Posterior cingulate gyrus (tissue), 11 donors: ENCODE data around the gene PTGS1.

Source experiments
- DNase-seq, 10 donors: peaks; one replicate each; pipeline versions ENCODE4 v3.0.0 to v3.0.0-alpha.2; 2020 to 2021; ENCODE audit warnings: mixed read lengths in 3 of 10
- intact Hi-C: fragments of 100-400 bp; cut with DNase I; formaldehyde crosslinking; loops from one replicate; pipeline ENCODE4 v1.15.1; 2023

PTGS1 gene

DNA sequence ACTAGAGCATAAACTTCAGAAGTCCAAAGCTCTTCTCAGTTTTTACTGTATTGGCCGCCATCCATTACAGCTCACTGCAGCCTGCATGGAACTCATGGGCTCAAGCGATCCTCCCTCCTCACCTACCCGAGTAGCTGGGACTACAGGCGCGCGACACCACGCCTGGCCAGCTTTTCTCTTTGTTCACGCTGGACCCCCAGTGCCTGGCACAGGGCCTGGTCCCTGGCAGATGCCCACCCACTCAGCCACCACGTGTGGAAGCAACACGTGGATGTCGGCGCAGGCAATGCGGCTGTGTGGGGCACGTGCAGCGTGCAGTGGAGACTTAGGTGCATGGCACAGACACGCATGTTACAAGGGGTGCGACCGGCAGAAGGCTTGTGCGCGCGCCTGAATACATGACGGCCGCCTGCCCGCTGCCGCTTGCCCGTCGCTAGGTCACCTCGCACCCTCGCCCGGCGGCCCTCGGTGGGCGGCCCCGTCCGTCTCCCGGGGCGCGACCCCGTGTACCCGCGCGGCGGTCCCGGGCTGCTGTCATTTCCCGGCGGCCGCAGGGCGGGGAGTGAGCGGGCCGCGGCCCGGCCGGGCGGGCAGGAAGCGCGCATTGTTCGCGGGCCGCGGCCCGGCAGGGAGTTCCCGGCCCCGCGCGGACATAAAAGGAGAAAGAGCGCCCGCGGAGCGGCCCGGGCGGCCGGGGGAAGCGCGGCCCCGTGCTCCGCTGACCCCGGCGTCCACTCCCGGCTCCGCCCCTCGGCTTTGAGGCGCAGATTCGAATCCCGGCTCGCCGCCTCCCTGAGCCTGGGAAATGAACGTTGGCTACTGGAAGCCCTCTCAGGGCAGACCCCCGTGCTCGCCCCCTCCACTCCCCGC is 24.1 kb upstream of the PTGS1 start:
- intact Hi-C loops, result loop anchor here (5.0 kb wide), 1 partner anchor 79 kb away; no protein-coding TSS in a partner anchor
- peak in 6 of 10 donors; percentile 15 to 88 (median 34) for DNase-seq

DNA sequence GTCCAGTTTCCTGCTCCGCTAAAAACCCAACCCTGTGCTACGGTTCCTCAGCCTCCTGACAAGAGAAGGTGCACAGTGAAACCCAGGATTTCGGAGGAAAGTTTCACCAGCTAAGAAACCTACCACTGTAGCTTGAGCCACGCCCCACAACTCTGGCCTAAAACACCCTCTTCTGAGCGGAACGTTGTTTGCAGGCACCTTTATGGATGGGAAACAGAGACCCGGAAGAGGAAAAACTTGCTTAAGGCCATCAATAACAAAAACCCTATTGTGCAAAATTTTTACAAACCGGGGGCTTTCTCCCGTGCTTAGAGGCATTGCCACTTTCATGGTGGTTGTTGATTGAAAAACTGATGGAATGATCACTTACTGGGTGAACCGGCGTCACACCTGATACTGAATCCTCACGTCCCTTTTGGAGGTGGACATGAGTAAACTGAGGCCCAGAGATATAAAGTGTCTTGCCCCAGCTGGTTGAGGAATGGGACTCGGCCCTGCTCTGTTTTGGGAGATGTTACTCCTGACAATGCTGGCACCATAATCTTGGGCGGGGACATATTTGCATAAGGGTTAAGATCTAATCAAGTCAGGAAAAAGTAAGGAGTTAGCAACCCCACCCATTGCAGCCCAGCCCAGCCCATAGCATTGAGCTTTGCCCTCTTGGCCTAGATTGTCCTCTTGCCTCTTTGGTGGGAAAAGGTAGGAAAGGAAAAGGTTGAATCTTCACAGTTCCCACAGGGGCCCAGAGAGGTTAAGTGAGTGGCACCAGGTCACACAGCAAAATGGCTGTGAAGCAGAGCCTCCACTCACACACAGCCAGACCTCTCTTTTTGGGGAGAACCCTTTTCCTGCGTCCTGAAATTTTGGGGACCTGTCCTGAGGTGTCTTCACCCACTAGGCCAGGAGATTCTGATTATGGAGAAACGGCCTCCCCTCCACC is 23.2 kb upstream of the PTGS1 start:
- intact Hi-C loops, result loop anchor here (5.0 kb wide), 1 partner anchor 80 kb away; no protein-coding TSS in a partner anchor
- DNase-seq, result peak in 1 of 10 donors; percentile 62

DNA sequence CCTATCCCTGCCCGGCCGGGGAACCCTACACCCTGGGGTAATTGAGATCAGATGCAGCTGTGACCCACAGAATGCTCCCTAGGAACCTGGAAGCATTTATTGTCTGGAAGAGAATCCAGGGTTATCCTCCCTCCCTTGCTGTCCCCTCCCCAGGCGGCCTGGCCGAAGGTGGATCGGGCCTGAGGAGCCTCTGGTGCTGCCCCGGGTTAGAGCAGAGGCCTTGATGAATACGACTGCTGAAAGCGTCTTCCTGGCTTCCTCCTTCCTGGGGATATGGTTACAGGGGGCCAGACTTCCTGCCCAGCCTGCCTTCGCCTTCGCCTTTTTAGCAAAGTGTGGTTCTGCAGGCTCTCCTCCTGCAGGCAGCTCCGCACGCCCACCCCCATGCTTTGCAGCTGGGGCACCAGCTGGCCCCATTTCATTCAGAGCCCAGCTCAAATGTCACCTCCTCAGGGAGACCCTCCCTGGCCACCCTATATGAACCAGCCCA is 22.5 kb upstream of the PTGS1 start:
- peak in 1 of 10 donors; percentile 55 for DNase-seq
- intact Hi-C loops, result loop anchor here (5.0 kb wide), 1 partner anchor 81 kb away; no protein-coding TSS in a partner anchor

DNA sequence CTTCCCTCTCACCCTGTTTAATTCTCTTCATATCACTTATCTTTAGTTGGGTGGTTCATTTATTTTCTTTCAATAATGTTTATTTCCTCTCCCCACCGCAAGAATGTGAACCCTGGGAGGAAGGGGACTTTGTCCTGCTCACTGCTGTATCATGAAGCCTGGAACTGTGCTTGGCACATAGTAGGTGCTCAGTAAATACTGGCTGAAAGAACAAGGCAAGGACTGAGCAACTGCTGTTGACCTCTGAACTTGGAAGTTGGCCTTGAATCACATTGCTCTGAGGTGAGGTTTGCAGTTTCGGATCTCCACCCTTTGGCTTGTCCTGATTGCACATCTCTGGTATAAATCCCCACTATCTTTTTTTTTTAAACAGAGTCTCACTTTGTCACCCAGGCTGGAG is 22.0 kb upstream of the PTGS1 start:
- no peak for DNase-seq
- intact Hi-C loops, result loop anchor here (5.0 kb wide), 1 partner anchor 81 kb away; no protein-coding TSS in a partner anchor

DNA sequence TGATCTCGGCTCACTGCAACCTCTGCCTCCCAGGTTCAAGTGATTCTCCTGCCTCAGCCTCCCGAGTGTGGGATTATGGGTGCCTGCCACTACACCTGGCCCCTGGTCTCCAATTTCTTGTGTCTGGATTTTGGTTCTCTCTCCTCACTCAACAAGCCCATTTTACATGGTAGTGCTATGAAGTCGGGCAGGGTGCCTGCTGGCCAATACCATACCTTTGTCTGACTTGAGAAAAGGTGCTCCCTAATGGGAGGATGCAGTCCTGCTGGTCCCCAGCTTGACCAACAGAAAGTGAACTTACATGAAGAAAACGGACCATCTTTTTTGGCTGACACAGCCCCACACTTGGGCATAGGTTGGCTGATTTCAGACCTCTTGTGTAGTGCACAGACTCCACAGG is 21.6 kb upstream of the PTGS1 start:
- intact Hi-C loops, result loop anchor here (5.0 kb wide), 1 partner anchor 82 kb away; no protein-coding TSS in a partner anchor
- DNase-seq, result peak in 1 of 10 donors; percentile 65

DNA sequence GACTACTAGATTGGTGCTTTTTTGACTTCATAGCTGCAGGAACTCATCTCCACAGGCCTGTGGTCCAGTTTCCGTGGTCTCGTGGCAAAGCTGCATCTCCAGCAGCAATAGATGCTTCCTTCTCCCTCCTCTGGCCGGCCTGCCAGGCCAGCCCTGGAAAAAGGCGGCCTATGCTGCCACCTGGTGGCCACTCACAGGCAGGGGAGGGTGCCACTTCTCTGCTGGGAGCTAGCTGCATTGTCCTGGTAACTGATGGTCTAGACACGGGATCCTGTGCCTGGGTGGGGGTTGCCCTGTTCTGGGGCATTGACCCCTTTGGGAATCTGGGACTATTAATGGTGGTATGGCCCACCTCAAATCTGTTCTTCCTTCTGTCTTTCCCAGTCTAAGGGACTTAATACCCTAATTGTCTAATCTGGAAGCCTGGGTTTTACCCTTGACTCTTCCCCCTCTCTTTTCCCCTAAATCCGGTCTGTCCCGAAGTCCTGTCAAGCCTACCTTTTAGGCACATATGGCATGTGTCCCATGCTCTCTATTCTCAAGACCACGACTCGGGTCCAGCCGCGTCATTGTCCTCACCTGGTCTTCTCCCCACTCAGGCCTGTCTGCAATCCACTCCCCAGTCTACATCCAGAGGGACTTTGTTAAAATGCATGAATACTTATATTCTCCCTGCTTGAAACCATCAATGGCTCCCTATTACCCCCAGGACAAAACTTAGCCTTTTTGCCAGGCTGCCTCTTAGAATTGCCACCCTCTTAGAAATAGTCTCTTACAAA is 20.1 kb upstream of the PTGS1 start:
- intact Hi-C loops, result loop anchor here (1.0 to 10.0 kb wide), 3 partner anchors 225 to 464 kb away; no protein-coding TSS in a partner anchor
- DNase-seq, result peak; percentile 80 to 99 (median 90)

DNA sequence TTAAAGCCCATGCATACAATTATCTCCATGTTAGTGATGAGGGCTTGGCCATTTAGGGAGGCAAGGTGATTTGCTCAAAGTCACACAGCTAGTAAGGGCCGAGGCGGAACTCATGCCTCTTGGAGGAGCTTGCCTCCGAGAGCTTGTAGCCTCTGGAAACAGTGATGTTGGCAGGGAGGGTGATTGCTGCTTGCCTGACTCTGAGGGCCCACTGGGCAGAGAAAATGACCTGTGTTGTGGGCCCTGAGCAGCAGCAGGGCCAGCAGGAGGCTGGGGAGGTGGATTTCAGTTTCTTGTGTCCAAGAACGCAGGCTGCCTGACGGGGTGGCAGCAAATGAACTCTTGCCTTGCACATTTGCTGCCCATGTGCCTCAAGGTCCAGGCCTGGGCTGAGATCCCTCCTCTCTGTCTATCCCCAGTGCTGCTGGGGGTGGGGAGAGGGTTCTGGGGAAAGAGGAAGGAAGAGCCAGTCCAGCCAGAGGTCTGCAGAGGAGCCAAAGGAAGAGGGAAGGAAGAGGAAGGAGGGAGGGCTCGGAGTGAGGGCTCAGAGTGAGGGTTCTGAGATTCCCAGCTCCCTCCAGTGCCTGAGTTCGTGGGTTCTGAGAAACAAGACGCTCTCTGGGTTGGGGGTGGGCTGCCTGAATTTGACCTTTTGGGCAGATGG is 16.2 kb upstream of the PTGS1 start:
- intact Hi-C loops, result loop anchor here (10.0 kb wide), 1 partner anchor 460 kb away; no protein-coding TSS in a partner anchor
- DNase-seq, result peak in 3 of 10 donors; percentile 16 to 79 (median 57)

DNA sequence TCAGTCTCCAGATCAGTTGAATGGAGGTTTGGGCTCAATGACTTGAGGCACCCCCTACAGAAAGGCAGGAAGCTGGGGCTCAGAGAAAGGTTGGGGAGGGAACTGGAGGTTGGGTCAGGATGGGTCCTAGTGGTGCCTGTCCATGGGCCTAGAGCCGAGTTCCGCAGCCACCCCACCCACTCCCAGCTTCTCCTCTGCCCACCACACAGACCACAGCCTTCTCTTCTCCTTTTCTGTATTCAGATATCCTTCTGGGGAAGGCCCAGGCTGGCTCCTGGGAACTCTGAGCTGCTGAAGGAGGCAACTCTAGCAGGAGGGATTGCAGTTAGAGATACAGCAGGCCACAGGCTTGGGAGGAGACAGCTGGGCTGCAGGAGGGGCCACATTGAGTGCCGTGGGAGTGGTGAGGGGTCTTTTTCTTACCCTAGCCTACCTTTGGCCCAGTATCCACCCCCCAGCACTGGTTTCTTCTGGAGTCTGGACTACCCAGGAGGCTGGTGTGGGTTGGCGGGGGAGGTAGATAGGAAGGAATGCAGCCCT is 15.4 kb upstream of the PTGS1 start:
- peak in 2 of 10 donors; percentile 40 to 64 for DNase-seq
- intact Hi-C loops, result loop anchor here (10.0 kb wide), 1 partner anchor 459 kb away; no protein-coding TSS in a partner anchor

DNA sequence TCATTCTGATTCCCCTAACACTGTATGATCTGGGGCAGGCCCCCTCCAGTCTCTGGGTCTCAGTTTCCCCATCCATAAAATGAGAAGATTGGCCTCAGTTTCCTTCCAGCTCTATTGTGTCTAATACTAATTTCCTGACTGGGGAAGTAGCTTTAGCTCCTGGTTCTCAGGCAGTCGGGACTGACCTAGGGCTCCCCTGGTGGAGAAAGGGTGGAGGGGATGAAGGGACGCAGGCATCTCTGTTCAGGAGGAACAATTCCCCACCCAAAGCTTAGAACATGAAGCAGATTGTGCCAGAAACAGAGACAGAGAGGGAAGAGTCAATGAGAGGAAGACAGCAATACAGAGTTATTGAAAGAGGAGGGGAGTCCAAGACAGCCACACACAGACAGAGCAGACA is 14.2 kb upstream of the PTGS1 start:
- intact Hi-C loops, result loop anchor here (10.0 kb wide), 1 partner anchor 458 kb away; no protein-coding TSS in a partner anchor

DNA sequence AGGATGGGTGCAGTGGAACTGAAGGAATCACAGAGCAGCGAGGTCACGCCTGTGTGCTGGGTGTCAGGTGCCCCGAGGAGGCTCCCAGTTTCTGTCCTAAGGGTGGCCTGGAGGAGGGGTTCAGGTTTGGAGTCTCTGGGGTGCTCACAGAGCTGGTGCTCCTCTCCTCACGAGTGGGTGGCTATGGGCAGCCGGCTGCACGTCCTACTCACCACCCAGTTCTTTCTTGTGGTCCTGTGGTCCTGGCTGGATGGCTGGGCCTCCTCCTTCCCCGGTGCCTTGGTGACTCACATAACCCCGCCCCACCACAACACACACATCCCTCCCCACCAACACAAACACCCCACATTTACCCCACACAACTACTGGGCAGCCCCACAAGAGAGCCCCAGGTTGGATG is 9.9 kb upstream of the PTGS1 start:
- intact Hi-C loops, result loop anchor here (10.0 kb wide), 1 partner anchor 94 kb away; no protein-coding TSS in a partner anchor
- peak in 3 of 10 donors; percentile 48 to 77 (median 52) for DNase-seq

More for the DNA sequence above, 14.2 kb upstream of the PTGS1 start:
- peak in 2 of 10 donors; percentile 20 to 65 for DNase-seq

DNA sequence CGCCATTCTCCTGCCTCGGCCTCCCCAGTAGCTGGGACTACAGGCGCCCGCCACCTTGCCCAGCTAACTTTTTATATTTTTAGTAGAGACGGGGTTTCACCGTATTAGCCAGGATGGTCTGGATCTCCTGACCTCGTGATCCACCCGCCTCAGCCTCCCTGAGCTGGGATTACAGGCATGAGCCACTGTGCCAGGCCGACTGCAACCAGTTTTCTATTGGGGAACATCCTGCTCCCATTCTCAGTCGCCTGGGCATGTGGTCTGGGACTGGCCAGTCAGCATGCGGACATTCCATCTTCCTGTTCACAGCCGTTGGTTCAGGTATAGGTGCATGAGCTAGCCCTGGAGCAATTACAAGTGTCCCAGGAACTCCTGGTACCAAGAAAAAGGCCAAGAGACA is 7.7 kb upstream of the PTGS1 start:
- DNase-seq, result peak in 1 of 10 donors; percentile 56
- intact Hi-C loops, result loop anchor here (10.0 kb wide), 1 partner anchor 92 kb away; no protein-coding TSS in a partner anchor

DNA sequence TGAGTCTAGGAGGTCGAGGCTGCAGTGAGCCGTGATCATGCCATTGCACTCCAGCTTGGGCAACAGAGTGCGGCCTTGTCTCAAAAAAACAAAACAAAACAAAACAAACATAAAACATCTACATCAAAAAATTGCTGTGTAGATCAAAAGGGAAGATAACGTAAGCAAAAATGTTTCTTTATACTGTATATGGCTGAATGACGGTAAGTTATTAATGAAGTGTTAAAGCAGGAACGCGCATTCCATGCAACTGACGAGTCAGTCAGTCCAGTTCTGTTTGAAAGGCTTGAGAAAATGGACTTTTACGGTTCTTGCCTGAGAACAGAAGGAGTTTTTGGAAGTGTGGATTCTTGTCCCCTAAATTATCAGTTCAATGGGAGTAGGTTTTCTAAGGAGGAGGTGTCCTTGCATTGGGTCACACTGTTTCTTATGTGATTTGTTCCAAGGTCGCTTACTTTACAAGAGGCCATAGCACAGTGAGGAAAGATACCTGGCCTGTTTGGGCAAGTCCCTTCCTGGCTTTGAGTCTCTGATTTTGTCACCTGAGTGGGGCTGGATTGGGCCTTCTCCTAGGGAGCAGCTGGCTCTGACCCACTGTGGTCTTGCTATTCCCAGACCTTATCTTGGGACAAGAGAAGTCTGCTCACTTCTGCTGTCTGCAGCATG is 6.6 kb upstream of the PTGS1 start:
- DNase-seq, result peak in 1 of 10 donors; percentile 39

DNA sequence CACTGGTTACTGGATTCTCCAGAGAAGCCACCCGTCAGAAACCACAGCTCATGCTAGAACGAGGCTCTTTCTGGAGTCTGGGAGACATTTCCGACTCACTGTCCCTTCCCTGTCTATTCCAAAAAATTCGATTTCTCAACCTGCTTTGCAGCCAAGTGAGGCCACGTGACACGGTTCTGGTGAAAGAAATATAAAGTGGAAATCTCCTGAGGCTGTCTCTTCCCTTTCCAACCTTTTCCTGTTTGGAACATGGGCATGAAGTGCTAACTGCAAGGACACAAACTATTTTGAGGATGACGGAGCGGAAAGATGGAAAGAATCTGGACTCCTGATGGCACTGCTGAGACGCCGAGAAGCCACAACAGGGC is 6.1 kb upstream of the PTGS1 start:
- peak in 1 of 10 donors; percentile 28 for DNase-seq
- intact Hi-C loops, result loop anchor here (10.0 kb wide), 1 partner anchor 90 kb away; no protein-coding TSS in a partner anchor

More for the DNA sequence above, 6.6 kb upstream of the PTGS1 start:
- intact Hi-C loops, result loop anchor here (10.0 kb wide), 1 partner anchor 91 kb away; no protein-coding TSS in a partner anchor

DNA sequence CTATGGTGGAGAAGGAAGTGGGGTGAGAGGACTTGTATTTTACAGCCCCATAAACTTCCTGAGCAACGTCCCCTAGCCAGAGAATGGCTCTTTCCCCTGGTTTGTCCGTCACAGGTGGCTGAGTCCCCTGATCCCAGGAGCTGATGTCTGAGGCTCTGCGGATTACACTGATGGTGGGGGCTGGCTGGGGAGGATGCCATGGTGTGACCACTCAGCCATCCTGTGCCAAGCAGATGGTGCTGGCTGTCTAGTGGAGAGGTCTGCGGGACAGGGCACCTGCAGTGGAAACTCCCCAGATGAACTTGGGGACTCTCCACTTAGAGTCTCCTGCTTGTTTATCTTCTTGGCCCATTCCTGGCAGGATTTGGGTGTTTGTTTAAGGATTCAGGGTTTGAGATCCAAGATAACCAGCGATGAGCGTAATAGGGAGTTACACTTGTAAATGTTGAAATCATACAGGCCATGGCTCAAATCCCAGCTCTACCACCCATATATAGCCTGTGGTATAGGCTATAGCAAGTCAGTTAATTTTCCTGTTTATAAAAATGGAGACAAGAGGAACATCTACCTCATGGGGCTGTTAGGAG is 4.7 kb upstream of the PTGS1 start:
- peak in 2 of 10 donors; percentile 33 to 57 for DNase-seq
- intact Hi-C loops, result loop anchor here (10.0 kb wide), 1 partner anchor 89 kb away; no protein-coding TSS in a partner anchor

DNA sequence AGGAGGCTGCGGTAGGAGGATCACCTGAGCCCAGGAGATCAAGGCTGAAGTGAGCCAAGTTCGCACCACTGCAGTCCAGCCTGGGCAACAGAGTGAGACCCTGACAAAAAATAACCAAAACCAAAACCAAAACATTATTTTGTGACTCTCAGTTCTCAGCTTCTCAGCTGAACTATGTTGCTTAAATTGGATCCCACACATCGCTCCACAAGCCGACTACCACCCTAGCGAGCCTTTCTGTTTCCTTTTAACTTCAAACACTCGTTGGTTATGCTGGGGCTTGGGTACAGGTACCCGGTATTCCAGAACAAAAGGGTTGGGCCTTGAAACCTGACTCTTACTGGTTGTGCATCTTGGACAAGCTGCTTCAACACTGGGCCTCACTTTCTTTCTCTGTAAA is 3.8 kb upstream of the PTGS1 start:
- intact Hi-C loops, result loop anchor here (10.0 kb wide), 1 partner anchor 88 kb away; no protein-coding TSS in a partner anchor

DNA sequence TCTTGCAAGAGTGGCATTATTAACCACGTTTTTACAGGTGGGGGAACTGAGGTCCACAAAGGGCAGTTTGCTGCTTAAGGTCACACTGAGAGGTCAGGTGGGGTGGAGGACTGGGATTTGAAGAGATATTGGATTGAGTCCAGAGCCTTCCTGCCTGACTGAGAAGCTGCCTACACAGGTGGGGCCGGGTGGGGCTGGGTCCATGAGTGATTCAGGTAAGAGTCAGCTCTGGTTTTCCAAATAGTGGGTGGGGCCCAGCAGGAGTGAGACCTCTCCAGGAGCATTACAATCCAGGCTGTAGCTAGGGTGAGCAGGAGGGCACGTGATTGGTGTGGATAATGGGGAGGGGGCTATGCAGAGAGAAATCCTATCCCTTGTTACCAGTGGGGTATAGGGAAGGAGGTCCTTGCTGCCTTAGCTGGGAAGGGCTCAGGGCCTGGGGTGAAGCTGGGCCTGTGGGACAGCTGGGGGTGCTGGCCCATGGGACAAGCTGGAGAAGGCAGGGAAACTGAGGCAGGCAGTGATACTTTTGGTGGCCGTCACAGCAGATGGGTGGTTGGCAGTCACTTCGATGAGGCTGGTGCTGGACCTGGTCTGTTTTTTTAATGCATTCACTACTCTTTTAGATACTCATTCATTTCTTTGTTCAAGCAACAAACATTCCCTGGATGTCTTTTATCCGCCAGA is 2.9 kb upstream of the PTGS1 start:
- DNase-seq, result peak in 1 of 10 donors; percentile 16
- intact Hi-C loops, result loop anchor here (10.0 kb wide), 1 partner anchor 87 kb away; no protein-coding TSS in a partner anchor

More for the DNA sequence above, 3.8 kb upstream of the PTGS1 start:
- peak in 1 of 10 donors; percentile 7 for DNase-seq
